WTC11 (cell line): Measurements from ENCODE around the gene D2HGDH. TPM values are rescaled to one million over a fixed set of nuclear protein-coding genes. Genes with fewer than 3 reads are reported as not detected.

Experiments used
- ATF1 ChIP-seq: sonication (generic); formaldehyde crosslinking; IDR thresholded peaks from 2 replicates; pipeline ENCODE4 v1.8.1; 2023; ENCODE audit warnings: mild to moderate bottlenecking, moderate library complexity, missing genetic modification reagents
- CREM ChIP-seq: sonication (generic); formaldehyde crosslinking; IDR thresholded peaks from 2 replicates; pipeline ENCODE4 v1.8.1; 2022; ENCODE audit warnings: mild to moderate bottlenecking, missing genetic modification reagents, moderate library complexity
- ELF4 ChIP-seq: sonication (generic); formaldehyde crosslinking; IDR thresholded peaks from 2 replicates; pipeline ENCODE4 v1.8.1; 2022; ENCODE audit warnings: low read depth, mild to moderate bottlenecking, moderate library complexity, missing genetic modification reagents
- EMX1 ChIP-seq: fragments of 250-450 bp; sonication (Bioruptor Pico); IDR thresholded peaks from 2 replicates; pipeline ENCODE4 v1.8.0; 2021; ENCODE audit warnings: mild to moderate bottlenecking
- KAT7 ChIP-seq: sonication (generic); formaldehyde crosslinking; IDR thresholded peaks from 2 replicates; pipeline ENCODE4 v1.8.1; 2023; ENCODE audit warnings: missing genetic modification reagents, mild to moderate bottlenecking, borderline replicate concordance
- MXD4 ChIP-seq: fragments of 250-450 bp; sonication (Bioruptor Pico); IDR thresholded peaks from 2 replicates; pipeline ENCODE4 v1.8.0; 2021; ENCODE audit warnings: mild to moderate bottlenecking, moderate library complexity, borderline replicate concordance
- NFATC4 ChIP-seq: fragments of 250-450 bp; sonication (Bioruptor Pico); IDR thresholded peaks from 2 replicates; pipeline ENCODE4 v1.9.0; 2021; ENCODE audit warnings: mild to moderate bottlenecking
- OVOL2 ChIP-seq: fragments of 250-450 bp; sonication (Bioruptor Pico); IDR thresholded peaks from 2 replicates; pipeline ENCODE4 v1.9.0; 2021; ENCODE audit warnings: mild to moderate bottlenecking, borderline replicate concordance
- TEAD4 ChIP-seq: sonication (generic); formaldehyde crosslinking; IDR thresholded peaks from 2 replicates; pipeline ENCODE4 v1.8.0; 2022; ENCODE audit warnings: mild to moderate bottlenecking, missing genetic modification reagents
- TP53 ChIP-seq: sonication (generic); formaldehyde crosslinking; IDR thresholded peaks from 2 replicates; pipeline ENCODE4 v1.8.1; 2023; ENCODE audit warnings: mild to moderate bottlenecking, missing genetic modification reagents
- ZNF138 ChIP-seq: sonication (generic); formaldehyde crosslinking; conservative IDR thresholded peaks from 2 replicates; pipeline ENCODE4 v1.8.1; 2022; ENCODE audit warnings: mild to moderate bottlenecking, moderate library complexity, missing genetic modification reagents
- ZNF416 ChIP-seq: fragments of 250-450 bp; sonication (Bioruptor Pico); IDR thresholded peaks from 2 replicates; pipeline ENCODE4 v1.9.0; 2021; ENCODE audit warnings: mild to moderate bottlenecking, inconsistent platforms
- ZNF423 ChIP-seq: fragments of 250-450 bp; sonication (Bioruptor Pico); IDR thresholded peaks from 2 replicates; pipeline ENCODE4 v2.1.2; 2022; ENCODE audit warnings: mild to moderate bottlenecking, moderate library complexity
- total RNA-seq: library from RNA; stranded (reverse); gene quantifications from 3 replicates; pipeline ENCODE4 v1.2.3, GENCODE V29; 2021
- TF ChIP-seq, protein P1 (sequence below): sonication (generic); formaldehyde crosslinking; IDR thresholded peaks from 2 replicates; pipeline ENCODE4 v1.8.0; 2023; ENCODE audit warnings: missing genetic modification reagents, mild to moderate bottlenecking, borderline replicate concordance
- TF ChIP-seq, protein P2 (sequence below): sonication (generic); formaldehyde crosslinking; IDR thresholded peaks from 2 replicates; pipeline ENCODE4 v1.8.1; 2022; ENCODE audit warnings: mild to moderate bottlenecking, missing genetic modification reagents, moderate library complexity, borderline replicate concordance
- TF ChIP-seq, protein P3 (sequence below): sonication (generic); formaldehyde crosslinking; IDR thresholded peaks from 2 replicates; pipeline ENCODE4 v1.8.1; 2022; ENCODE audit warnings: missing genetic modification reagents, borderline replicate concordance
- TF ChIP-seq, protein P4 (sequence below): sonication (generic); formaldehyde crosslinking; IDR thresholded peaks from 2 replicates; pipeline ENCODE4 v1.8.1; 2023; ENCODE audit warnings: mild to moderate bottlenecking, missing genetic modification reagents
- TF ChIP-seq, protein P5 (sequence below): fragments of 200-600 bp; IDR thresholded peaks from 2 replicates; pipeline ENCODE4 v1.8.0; 2022; ENCODE audit warnings: antibody characterized with exemption
- TF ChIP-seq, protein P6 (sequence below): sonication (generic); formaldehyde crosslinking; IDR thresholded peaks from 2 replicates; pipeline ENCODE4 v1.8.0; 2022; ENCODE audit warnings: mild to moderate bottlenecking, missing genetic modification reagents
- TF ChIP-seq, protein P7 (sequence below): sonication (generic); formaldehyde crosslinking; IDR thresholded peaks from 2 replicates; pipeline ENCODE4 v1.8.0; 2023; ENCODE audit warnings: missing genetic modification reagents
- TF ChIP-seq, protein P8 (sequence below): sonication (generic); formaldehyde crosslinking; IDR thresholded peaks from 2 replicates; pipeline ENCODE4 v1.8.1; 2023; ENCODE audit warnings: mild to moderate bottlenecking, moderate library complexity, missing genetic modification reagents
- TF ChIP-seq, protein P9 (sequence below): sonication (generic); formaldehyde crosslinking; IDR thresholded peaks from 2 replicates; pipeline ENCODE4 v1.8.1; 2022; ENCODE audit warnings: low read depth, mild to moderate bottlenecking, moderate library complexity, missing genetic modification reagents, borderline replicate concordance

The D2HGDH gene
- total RNA-seq, 1 experiment from 2014 or later: 22.7 TPM

DNA sequence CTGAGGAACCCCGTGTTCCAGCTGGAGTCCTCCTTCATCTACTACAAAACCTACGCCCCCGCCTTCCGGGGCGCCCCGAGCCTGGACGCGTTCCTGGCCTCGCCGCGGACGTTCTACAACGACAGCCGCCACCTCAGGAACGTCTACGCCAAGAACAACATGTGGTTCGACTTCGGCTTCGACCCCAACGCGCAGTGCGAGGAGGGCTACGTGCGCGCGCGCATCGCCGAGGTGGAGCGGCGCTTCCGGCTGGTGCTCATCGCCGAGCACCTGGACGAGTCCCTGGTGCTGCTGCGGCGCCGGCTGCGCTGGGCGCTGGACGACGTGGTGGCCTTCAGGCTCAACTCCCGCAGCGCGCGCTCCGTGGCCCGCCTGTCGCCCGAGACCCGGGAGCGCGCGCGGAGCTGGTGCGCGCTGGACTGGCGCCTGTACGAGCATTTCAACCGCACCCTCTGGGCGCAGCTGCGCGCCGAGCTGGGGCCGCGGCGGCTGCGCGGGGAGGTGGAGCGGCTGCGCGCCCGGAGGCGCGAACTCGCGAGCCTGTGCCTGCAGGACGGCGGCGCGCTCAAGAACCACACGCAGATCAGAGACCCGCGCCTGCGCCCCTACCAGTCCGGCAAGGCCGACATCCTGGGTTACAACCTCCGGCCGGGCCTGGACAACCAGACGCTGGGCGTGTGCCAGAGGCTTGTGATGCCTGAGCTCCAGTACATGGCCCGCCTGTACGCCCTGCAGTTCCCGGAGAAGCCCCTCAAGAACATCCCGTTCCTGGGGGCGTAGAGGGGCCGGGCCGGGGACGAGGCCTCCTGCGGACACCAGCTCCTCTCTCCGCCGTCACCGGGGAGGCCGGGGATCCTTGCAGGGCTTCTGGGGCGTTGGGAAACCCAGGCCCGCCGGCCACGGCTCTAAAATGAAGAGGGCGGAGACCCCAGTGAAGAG, 69.2 kb downstream of the D2HGDH start (continued):
- TF ChIP-seq, protein P1, sequence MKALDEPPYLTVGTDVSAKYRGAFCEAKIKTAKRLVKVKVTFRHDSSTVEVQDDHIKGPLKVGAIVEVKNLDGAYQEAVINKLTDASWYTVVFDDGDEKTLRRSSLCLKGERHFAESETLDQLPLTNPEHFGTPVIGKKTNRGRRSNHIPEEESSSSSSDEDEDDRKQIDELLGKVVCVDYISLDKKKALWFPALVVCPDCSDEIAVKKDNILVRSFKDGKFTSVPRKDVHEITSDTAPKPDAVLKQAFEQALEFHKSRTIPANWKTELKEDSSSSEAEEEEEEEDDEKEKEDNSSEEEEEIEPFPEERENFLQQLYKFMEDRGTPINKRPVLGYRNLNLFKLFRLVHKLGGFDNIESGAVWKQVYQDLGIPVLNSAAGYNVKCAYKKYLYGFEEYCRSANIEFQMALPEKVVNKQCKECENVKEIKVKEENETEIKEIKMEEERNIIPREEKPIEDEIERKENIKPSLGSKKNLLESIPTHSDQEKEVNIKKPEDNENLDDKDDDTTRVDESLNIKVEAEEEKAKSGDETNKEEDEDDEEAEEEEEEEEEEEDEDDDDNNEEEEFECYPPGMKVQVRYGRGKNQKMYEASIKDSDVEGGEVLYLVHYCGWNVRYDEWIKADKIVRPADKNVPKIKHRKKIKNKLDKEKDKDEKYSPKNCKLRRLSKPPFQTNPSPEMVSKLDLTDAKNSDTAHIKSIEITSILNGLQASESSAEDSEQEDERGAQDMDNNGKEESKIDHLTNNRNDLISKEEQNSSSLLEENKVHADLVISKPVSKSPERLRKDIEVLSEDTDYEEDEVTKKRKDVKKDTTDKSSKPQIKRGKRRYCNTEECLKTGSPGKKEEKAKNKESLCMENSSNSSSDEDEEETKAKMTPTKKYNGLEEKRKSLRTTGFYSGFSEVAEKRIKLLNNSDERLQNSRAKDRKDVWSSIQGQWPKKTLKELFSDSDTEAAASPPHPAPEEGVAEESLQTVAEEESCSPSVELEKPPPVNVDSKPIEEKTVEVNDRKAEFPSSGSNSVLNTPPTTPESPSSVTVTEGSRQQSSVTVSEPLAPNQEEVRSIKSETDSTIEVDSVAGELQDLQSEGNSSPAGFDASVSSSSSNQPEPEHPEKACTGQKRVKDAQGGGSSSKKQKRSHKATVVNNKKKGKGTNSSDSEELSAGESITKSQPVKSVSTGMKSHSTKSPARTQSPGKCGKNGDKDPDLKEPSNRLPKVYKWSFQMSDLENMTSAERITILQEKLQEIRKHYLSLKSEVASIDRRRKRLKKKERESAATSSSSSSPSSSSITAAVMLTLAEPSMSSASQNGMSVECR (CRISPR knock-in tag): no peak
- no peak for TF ChIP-seq KAT7
- TF ChIP-seq, protein P2, sequence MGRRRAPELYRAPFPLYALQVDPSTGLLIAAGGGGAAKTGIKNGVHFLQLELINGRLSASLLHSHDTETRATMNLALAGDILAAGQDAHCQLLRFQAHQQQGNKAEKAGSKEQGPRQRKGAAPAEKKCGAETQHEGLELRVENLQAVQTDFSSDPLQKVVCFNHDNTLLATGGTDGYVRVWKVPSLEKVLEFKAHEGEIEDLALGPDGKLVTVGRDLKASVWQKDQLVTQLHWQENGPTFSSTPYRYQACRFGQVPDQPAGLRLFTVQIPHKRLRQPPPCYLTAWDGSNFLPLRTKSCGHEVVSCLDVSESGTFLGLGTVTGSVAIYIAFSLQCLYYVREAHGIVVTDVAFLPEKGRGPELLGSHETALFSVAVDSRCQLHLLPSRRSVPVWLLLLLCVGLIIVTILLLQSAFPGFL (CRISPR knock-in tag): no peak
- no peak for TF ChIP-seq EMX1 (CRISPR knock-in tag)
- no peak for TF ChIP-seq NFATC4 (CRISPR knock-in tag)
- peak; percentile 85; the same call in 1 of the 2 replicates for TF ChIP-seq ZNF138 (CRISPR knock-in tag)
- TF ChIP-seq, protein P3, sequence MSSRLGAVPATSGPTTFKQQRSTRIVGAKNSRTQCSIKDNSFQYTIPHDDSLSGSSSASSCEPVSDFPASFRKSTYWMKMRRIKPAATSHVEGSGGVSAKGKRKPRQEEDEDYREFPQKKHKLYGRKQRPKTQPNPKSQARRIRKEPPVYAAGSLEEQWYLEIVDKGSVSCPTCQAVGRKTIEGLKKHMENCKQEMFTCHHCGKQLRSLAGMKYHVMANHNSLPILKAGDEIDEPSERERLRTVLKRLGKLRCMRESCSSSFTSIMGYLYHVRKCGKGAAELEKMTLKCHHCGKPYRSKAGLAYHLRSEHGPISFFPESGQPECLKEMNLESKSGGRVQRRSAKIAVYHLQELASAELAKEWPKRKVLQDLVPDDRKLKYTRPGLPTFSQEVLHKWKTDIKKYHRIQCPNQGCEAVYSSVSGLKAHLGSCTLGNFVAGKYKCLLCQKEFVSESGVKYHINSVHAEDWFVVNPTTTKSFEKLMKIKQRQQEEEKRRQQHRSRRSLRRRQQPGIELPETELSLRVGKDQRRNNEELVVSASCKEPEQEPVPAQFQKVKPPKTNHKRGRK (CRISPR knock-in tag): no peak
- TF ChIP-seq ATF1: no peak
- TF ChIP-seq ZNF423 (CRISPR knock-in tag): no peak
- TF ChIP-seq, protein P4, sequence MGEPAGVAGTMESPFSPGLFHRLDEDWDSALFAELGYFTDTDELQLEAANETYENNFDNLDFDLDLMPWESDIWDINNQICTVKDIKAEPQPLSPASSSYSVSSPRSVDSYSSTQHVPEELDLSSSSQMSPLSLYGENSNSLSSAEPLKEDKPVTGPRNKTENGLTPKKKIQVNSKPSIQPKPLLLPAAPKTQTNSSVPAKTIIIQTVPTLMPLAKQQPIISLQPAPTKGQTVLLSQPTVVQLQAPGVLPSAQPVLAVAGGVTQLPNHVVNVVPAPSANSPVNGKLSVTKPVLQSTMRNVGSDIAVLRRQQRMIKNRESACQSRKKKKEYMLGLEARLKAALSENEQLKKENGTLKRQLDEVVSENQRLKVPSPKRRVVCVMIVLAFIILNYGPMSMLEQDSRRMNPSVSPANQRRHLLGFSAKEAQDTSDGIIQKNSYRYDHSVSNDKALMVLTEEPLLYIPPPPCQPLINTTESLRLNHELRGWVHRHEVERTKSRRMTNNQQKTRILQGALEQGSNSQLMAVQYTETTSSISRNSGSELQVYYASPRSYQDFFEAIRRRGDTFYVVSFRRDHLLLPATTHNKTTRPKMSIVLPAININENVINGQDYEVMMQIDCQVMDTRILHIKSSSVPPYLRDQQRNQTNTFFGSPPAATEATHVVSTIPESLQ (CRISPR knock-in tag): no peak
- no peak; the same call in 1 of the 2 replicates for TF ChIP-seq CREM (CRISPR knock-in tag)
- TF ChIP-seq, protein P5, sequence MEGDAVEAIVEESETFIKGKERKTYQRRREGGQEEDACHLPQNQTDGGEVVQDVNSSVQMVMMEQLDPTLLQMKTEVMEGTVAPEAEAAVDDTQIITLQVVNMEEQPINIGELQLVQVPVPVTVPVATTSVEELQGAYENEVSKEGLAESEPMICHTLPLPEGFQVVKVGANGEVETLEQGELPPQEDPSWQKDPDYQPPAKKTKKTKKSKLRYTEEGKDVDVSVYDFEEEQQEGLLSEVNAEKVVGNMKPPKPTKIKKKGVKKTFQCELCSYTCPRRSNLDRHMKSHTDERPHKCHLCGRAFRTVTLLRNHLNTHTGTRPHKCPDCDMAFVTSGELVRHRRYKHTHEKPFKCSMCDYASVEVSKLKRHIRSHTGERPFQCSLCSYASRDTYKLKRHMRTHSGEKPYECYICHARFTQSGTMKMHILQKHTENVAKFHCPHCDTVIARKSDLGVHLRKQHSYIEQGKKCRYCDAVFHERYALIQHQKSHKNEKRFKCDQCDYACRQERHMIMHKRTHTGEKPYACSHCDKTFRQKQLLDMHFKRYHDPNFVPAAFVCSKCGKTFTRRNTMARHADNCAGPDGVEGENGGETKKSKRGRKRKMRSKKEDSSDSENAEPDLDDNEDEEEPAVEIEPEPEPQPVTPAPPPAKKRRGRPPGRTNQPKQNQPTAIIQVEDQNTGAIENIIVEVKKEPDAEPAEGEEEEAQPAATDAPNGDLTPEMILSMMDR: no peak
- no peak for TF ChIP-seq MXD4 (CRISPR knock-in tag)
- no peak for TF ChIP-seq OVOL2 (CRISPR knock-in tag)
- TF ChIP-seq, protein P6, sequence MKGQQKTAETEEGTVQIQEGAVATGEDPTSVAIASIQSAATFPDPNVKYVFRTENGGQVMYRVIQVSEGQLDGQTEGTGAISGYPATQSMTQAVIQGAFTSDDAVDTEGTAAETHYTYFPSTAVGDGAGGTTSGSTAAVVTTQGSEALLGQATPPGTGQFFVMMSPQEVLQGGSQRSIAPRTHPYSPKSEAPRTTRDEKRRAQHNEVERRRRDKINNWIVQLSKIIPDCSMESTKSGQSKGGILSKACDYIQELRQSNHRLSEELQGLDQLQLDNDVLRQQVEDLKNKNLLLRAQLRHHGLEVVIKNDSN (CRISPR knock-in tag): no peak
- TF ChIP-seq, protein P7, sequence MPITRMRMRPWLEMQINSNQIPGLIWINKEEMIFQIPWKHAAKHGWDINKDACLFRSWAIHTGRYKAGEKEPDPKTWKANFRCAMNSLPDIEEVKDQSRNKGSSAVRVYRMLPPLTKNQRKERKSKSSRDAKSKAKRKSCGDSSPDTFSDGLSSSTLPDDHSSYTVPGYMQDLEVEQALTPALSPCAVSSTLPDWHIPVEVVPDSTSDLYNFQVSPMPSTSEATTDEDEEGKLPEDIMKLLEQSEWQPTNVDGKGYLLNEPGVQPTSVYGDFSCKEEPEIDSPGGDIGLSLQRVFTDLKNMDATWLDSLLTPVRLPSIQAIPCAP: peak; percentile 71; the same call in 1 of the 2 replicates
- TF ChIP-seq, protein P8, sequence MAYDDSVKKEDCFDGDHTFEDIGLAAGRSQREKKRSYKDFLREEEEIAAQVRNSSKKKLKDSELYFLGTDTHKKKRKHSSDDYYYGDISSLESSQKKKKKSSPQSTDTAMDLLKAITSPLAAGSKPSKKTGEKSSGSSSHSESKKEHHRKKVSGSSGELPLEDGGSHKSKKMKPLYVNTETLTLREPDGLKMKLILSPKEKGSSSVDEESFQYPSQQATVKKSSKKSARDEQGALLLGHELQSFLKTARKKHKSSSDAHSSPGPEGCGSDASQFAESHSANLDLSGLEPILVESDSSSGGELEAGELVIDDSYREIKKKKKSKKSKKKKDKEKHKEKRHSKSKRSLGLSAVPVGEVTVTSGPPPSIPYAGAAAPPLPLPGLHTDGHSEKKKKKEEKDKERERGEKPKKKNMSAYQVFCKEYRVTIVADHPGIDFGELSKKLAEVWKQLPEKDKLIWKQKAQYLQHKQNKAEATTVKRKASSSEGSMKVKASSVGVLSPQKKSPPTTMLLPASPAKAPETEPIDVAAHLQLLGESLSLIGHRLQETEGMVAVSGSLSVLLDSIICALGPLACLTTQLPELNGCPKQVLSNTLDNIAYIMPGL (CRISPR knock-in tag): 0 out of 2 replicates have a peak, but pooled peaks have one; percentile 29
- no peak for TF ChIP-seq ZNF416 (CRISPR knock-in tag)
- TF ChIP-seq, protein P9, sequence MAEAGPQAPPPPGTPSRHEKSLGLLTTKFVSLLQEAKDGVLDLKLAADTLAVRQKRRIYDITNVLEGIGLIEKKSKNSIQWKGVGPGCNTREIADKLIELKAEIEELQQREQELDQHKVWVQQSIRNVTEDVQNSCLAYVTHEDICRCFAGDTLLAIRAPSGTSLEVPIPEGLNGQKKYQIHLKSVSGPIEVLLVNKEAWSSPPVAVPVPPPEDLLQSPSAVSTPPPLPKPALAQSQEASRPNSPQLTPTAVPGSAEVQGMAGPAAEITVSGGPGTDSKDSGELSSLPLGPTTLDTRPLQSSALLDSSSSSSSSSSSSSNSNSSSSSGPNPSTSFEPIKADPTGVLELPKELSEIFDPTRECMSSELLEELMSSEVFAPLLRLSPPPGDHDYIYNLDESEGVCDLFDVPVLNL (CRISPR knock-in tag): no peak; the same call in 1 of the 2 replicates
- TF ChIP-seq ELF4 (CRISPR knock-in tag): 0 out of 2 replicates have a peak, but pooled peaks have one; percentile 51
- TF ChIP-seq TP53 (CRISPR knock-in tag): peak; percentile 97
- no peak for TF ChIP-seq TEAD4 (CRISPR knock-in tag)
